Endothelial cell of umbilical vein (primary cell): ENCODE results near the gene FAM50A. TPM values are rescaled to one million over a fixed set of nuclear protein-coding genes. Genes with fewer than 3 reads are reported as not detected.

ENCODE experiments used
- BruUV-seq: library from RNA; stranded (reverse); fragments of 400-500 nt; replicated peaks from 2 replicates; lab custom pipeline; 2021; lab: Mats Ljungman, UMichigan
- CTCF ChIA-PET: fragments of 300-600, 350-600 bp; sonication (Branson Sonifier 250); formaldehyde crosslinking; loops from one replicate; lab custom pipeline; 2021; ENCODE audit warnings: antibody characterized with exemption, inconsistent platforms; lab: Charles Lee
- POLR2A ChIA-PET: fragments of 300-600, 350-600 bp; sonication (Branson Sonifier 250); formaldehyde crosslinking; loops from one replicate; lab custom pipeline; 2021; ENCODE audit warnings: antibody characterized with exemption, inconsistent platforms; lab: Charles Lee
- DNase-seq: peaks from one replicate; pipeline ENCODE4 v3.0.0-alpha.2; 2011; ENCODE audit warnings: low read depth, low spot score
- FAIRE-seq: peaks from 2 replicates; lab custom pipeline; 2011; peaks lifted over from hg19 to GRCh38; lab: Jason Lieb, UNC
- H2AFZ ChIP-seq: 2 replicates; pipeline ENCODE4 v1.6.0; 2012; ENCODE audit warnings: low read depth, low read length, control low read depth, inconsistent platforms
- H3K27ac ChIP-seq: 2 replicates; pipeline ENCODE4 v1.5.1; 2011; ENCODE audit warnings: low read depth, mild to moderate bottlenecking, control low read depth, low read length, moderate library complexity; ENCODE audit not compliant: insufficient read depth
- H3K27me3 ChIP-seq, 2 experiments: 2 replicates each; pipeline versions ENCODE4 v1.6.0 to v1.6.1; 2011; ENCODE audit warnings: low read length in 2 of 2, mixed read lengths in 1 of 2; ENCODE audit not compliant: control insufficient read depth in 2 of 2, insufficient read depth in 2 of 2
- H3K36me3 ChIP-seq, 2 experiments: 2 replicates in 1 of 2; 3 replicates in 1 of 2; pipeline ENCODE4 v1.5.1; 2011; ENCODE audit warnings: low read length in 2 of 2, mild to moderate bottlenecking in 1 of 2, moderate library complexity in 1 of 2; ENCODE audit not compliant: control insufficient read depth in 2 of 2, insufficient read depth in 2 of 2; ENCODE audit errors: extremely low read depth in 1 of 2
- H3K4me1 ChIP-seq: 3 replicates; pipeline ENCODE4 v1.5.1; 2011; ENCODE audit warnings: mild to moderate bottlenecking, low read length; ENCODE audit not compliant: control insufficient read depth, insufficient read depth; ENCODE audit errors: extremely low read depth
- H3K4me2 ChIP-seq: 2 replicates; pipeline ENCODE4 v1.6.1; 2011; ENCODE audit warnings: low read length, control low read depth, mixed read lengths; ENCODE audit not compliant: insufficient read depth
- H3K4me3 ChIP-seq, 3 experiments: fragments of 200-600 bp in 1 of 3; sonication (generic), shearing (Covaris generic) in 1 of 3; replicated peaks in 1 of 3; 2 replicates each; pipeline ENCODE4 v1.5.1; 2011 to 2016; ENCODE audit warnings: control low read depth in 3 of 3, low read length in 3 of 3, mild to moderate bottlenecking in 2 of 3, inconsistent platforms in 1 of 3, low read depth in 1 of 3, moderate library complexity in 1 of 3; ENCODE audit not compliant: insufficient read depth in 1 of 3
- H3K79me2 ChIP-seq: 2 replicates; pipeline ENCODE4 v1.6.0; 2012; ENCODE audit warnings: low read length, inconsistent platforms; ENCODE audit not compliant: control insufficient read depth, insufficient read depth
- H3K9ac ChIP-seq: replicated peaks from 2 replicates; pipeline ENCODE3; 2011; ENCODE audit warnings: low read length, control low read depth; ENCODE audit not compliant: insufficient read depth; ENCODE audit errors: extremely low read depth
- H3K9me1 ChIP-seq: replicated peaks from 3 replicates; pipeline ENCODE4 v1.6.0; 2011; ENCODE audit warnings: mild to moderate bottlenecking, low read length; ENCODE audit not compliant: control insufficient read depth, insufficient read depth; ENCODE audit errors: extremely low read depth
- H3K9me3 ChIP-seq: replicated peaks from 2 replicates; pipeline ENCODE4 v1.5.1; 2012; ENCODE audit warnings: low read length, inconsistent platforms; ENCODE audit not compliant: control insufficient read depth, insufficient read depth
- H4K20me1 ChIP-seq: replicated peaks from 2 replicates; pipeline ENCODE3; 2011; ENCODE audit warnings: mild to moderate bottlenecking, low read length; ENCODE audit not compliant: control insufficient read depth, insufficient read depth; ENCODE audit errors: extremely low read depth
- EZH2 ChIP-seq: IDR thresholded peaks from 2 replicates; pipeline ENCODE4 v1.6.1; 2012; ENCODE audit warnings: borderline replicate concordance, low read depth, mild to moderate bottlenecking, moderate library complexity, low read length, inconsistent platforms; ENCODE audit not compliant: severe bottlenecking
- FOS ChIP-seq: IDR thresholded peaks from 2 replicates; pipeline ENCODE4 v1.6.1; 2011; ENCODE audit warnings: mild to moderate bottlenecking, low read length, moderate library complexity, borderline replicate concordance; ENCODE audit not compliant: insufficient read depth
- GATA2 ChIP-seq: IDR thresholded peaks from 2 replicates; pipeline ENCODE4 v1.7.0; 2011; ENCODE audit warnings: low read depth, mild to moderate bottlenecking, moderate library complexity, mixed read lengths, low read length; ENCODE audit not compliant: insufficient read length, insufficient read depth
- MYC ChIP-seq: IDR thresholded peaks from one replicate; pipeline ENCODE4 v1.6.1; 2011; ENCODE audit warnings: mild to moderate bottlenecking, low read depth, low read length
- POLR2A ChIP-seq: IDR thresholded peaks from 2 replicates; pipeline ENCODE4 v1.6.1; 2012; ENCODE audit warnings: low read depth, mild to moderate bottlenecking, control low read depth, low read length
- POLR2AphosphoS5 ChIP-seq: IDR thresholded peaks from 2 replicates; pipeline ENCODE4 v1.6.1; 2012; ENCODE audit warnings: low read depth, mild to moderate bottlenecking, control low read depth, low read length, moderate library complexity; ENCODE audit not compliant: insufficient read depth
- dilution Hi-C: fragments of 300-500 bp; cut with MboI; formaldehyde crosslinking; loops from one replicate; pipeline ENCODE4 v1.15.0; 2019; ENCODE audit warnings: low sequenced_read_pairs; ENCODE audit not compliant: extremely low pct_ligation_motif_present
- intact Hi-C: fragments of 100-400 bp; cut with micrococcal nuclease; formaldehyde crosslinking; loops from one replicate; pipeline ENCODE4 v1.10.0; 2022
- polyA plus RNA-seq, 4 experiments: library from polyadenylated mRNA; depleted of rRNA in 3 of 4; stranded (reverse) in 3 of 4; unstranded in 1 of 4; fragments of >200 nt; gene quantifications; 2 replicates each; pipeline versions ENCODE4 v1.2.1 to v1.2.3, GENCODE V29; 2011 to 2012; ENCODE audit warnings: missing spikeins in 1 of 4
- total RNA-seq: library from RNA; stranded (reverse); gene quantifications from 2 replicates; pipeline ENCODE4 v1.2.3, GENCODE V29; 2021
- TF ChIP-seq, protein P1 (sequence below): IDR thresholded peaks from 2 replicates; pipeline ENCODE4 v1.6.1; 2011; ENCODE audit not compliant: insufficient read depth, insufficient read length
- TF ChIP-seq, protein P2 (sequence below), 2 donors: IDR thresholded peaks; 1 replicate in 1 of 2; 2 replicates in 1 of 2; pipeline ENCODE4 v1.5.1; 2011; ENCODE audit warnings: low read length in 2 of 2, mild to moderate bottlenecking in 2 of 2, moderate library complexity in 2 of 2, control low read depth in 1 of 2, inconsistent platforms in 1 of 2, low read depth in 1 of 2; ENCODE audit not compliant: insufficient read depth in 1 of 2; ENCODE audit errors: extremely low read depth in 1 of 2

Gene FAM50A
- total and polyA plus RNA-seq, 2 donors (not counting 3 experiments of a cell fraction or from before 2014, with no cell fraction given) = 75.9 to 123 TPM

DNA sequence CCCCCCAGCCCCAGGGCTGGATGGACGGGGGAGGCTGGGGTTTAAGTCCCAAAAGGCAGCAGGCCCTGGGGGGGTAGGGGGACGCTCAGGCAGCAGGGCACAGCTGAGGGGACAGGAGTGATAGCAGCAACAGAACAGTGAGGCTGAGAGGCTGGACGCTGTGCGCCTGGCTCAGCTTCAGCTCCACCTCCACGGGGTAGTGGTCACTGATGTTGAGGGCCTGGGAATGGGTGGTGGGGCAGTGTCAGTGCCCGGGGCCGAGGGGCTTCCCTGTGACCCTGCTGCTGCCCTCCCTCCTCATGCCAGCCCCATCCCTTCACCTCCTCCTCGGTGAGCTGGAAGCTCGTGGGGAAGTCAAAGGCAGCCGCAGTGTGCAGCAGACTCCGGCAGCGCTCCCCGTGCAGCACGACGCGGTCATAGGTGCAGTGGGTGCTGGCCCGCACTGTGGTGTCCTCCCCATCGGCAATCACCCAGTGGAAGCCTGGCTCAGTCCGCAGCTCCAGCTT, 41.3 kb upstream of the FAM50A start:
- H4K20me1 ChIP-seq = no peaks in the 10 kb centered on the region
- no peak overlapping the region for H2AFZ ChIP-seq
- H3K36me3 ChIP-seq = peaks cover 15 to 18% of the 10 kb centered on the region in 2 experiments
- ChIA-PET CTCF (no interaction called here), POLR2A (interaction anchor here (1.3 kb wide), 1 partner anchor 29 kb away, joined by 3 read pairs; no protein-coding TSS in a partner anchor)
- intact Hi-C loops (no loop called here), dilution Hi-C loops (no loop called here)
- no peak overlapping the region for H3K27ac ChIP-seq
- peaks cover 20% of the 10 kb centered on the region for H3K79me2 ChIP-seq
- DNase-seq (no peak), FAIRE-seq (no peak)
- no peaks in the 10 kb centered on the region for H3K9me3 ChIP-seq
- no peaks in the 10 kb centered on the region for H3K9me1 ChIP-seq
- no peak for TF ChIP-seq MYC
- no peak for TF ChIP-seq EZH2
- TF ChIP-seq, protein P1, sequence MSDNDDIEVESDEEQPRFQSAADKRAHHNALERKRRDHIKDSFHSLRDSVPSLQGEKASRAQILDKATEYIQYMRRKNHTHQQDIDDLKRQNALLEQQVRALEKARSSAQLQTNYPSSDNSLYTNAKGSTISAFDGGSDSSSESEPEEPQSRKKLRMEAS = no peak
- no peak for TF ChIP-seq FOS
- TF ChIP-seq POLR2AphosphoS5 = no peak
- TF ChIP-seq GATA2 = no peak
- no peak for TF ChIP-seq POLR2A
- TF ChIP-seq, protein P2, sequence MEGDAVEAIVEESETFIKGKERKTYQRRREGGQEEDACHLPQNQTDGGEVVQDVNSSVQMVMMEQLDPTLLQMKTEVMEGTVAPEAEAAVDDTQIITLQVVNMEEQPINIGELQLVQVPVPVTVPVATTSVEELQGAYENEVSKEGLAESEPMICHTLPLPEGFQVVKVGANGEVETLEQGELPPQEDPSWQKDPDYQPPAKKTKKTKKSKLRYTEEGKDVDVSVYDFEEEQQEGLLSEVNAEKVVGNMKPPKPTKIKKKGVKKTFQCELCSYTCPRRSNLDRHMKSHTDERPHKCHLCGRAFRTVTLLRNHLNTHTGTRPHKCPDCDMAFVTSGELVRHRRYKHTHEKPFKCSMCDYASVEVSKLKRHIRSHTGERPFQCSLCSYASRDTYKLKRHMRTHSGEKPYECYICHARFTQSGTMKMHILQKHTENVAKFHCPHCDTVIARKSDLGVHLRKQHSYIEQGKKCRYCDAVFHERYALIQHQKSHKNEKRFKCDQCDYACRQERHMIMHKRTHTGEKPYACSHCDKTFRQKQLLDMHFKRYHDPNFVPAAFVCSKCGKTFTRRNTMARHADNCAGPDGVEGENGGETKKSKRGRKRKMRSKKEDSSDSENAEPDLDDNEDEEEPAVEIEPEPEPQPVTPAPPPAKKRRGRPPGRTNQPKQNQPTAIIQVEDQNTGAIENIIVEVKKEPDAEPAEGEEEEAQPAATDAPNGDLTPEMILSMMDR (IDR thresholded peaks at IDR 0.05; ENCODE audit: extremely low read depth in 1 of 2, insufficient read depth in 1 of 2, low read depth in 1 of 2, low read length in 2 of 2) = no peak
- peaks cover 8% of the 10 kb centered on the region for H3K4me1 ChIP-seq
- BruUV-seq = no TSS peak
- no peak overlapping the region for H3K4me2 ChIP-seq
- no peaks in the 10 kb centered on the region for H3K27me3 ChIP-seq
- no peak overlapping the region for H3K9ac ChIP-seq
- H3K4me3 ChIP-seq = no peak overlapping the region
